CD4-positive, alpha-beta T cell treated with Interleukin-4 for 4 hours (primary cell): Measurements from ENCODE around the gene CEP152.
"Not testable (repeated sequence)": the region's sequence is repeated elsewhere in the genome, so short reads cannot be mapped to it uniquely, and the experiment has no call there.

Source experiments
- DNase-seq: peaks from one replicate; pipeline ENCODE4 v3.0.0-alpha.2; 2020

Gene CEP152, protein sequence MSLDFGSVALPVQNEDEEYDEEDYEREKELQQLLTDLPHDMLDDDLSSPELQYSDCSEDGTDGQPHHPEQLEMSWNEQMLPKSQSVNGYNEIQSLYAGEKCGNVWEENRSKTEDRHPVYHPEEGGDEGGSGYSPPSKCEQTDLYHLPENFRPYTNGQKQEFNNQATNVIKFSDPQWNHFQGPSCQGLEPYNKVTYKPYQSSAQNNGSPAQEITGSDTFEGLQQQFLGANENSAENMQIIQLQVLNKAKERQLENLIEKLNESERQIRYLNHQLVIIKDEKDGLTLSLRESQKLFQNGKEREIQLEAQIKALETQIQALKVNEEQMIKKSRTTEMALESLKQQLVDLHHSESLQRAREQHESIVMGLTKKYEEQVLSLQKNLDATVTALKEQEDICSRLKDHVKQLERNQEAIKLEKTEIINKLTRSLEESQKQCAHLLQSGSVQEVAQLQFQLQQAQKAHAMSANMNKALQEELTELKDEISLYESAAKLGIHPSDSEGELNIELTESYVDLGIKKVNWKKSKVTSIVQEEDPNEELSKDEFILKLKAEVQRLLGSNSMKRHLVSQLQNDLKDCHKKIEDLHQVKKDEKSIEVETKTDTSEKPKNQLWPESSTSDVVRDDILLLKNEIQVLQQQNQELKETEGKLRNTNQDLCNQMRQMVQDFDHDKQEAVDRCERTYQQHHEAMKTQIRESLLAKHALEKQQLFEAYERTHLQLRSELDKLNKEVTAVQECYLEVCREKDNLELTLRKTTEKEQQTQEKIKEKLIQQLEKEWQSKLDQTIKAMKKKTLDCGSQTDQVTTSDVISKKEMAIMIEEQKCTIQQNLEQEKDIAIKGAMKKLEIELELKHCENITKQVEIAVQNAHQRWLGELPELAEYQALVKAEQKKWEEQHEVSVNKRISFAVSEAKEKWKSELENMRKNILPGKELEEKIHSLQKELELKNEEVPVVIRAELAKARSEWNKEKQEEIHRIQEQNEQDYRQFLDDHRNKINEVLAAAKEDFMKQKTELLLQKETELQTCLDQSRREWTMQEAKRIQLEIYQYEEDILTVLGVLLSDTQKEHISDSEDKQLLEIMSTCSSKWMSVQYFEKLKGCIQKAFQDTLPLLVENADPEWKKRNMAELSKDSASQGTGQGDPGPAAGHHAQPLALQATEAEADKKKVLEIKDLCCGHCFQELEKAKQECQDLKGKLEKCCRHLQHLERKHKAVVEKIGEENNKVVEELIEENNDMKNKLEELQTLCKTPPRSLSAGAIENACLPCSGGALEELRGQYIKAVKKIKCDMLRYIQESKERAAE (N-terminal part only)

DNA sequence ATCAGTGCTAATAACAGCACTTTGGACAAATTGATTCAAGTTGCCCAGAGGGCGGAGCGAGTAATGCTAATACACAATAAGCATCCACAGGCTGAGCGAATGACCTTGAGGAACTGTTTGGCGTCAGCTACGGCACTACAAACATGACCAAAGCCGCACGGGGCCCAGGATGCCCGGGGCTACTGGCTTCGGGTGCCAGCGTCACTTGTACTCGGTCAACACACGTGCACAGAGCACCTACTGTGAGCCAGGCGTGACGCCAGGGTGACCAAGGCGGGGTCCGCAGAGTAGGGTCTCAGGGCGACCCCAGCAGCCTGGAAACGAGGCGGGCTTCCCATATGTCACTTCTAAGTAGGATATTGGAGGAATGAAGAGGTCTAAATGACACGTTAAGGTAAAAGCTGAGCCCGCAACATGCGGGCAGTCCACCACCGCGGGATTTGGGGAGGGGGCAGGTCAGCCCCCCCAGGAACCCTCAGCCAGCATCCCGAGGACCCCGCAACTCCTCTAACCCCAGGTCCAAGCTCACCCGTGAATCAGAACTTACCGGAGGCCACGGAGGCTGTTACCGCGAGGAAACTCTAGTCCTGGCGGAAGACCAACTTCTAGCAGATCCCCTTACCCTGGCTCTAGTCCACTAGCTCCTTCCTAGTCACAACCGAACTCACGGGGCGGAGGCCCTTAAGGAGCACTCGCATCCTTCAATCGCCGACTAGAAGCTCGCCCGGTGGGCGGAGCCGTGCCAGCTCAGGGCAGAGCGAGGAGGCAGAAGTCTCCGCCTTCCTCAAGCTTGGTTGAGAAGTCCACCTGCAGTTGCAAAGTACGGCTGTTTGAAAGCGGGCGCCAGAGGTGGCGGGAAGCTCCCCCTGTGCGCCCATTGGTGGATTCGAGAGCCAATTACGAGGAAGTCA lies at the start of gene CEP152:
CEP152 (minus strand) TSS at position 656 of the 911 bp plus-strand sequence. CDS start 5,420 bp downstream, outside the sequence.
- DNase-seq: peak; percentile 100

DNA sequence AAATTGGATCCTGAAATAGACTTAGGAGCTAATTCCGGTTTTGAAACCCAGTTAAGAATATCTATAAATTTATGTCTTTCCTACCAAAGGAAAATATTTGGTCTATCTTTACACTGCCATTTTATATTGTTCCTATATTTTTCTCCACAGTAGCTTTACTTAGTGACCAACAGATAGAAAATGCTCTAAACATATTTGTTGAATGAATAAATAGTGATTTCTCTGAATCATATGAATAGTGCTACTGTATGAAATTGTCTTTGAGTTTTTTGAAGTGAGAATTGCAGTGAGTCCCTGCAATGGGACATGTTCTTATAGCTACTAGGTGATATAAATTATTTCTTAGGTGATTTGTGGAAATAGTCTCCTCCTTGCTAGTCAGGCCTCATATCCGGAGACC lies 48.6 kb upstream of the CEP152 start:
- no peak for DNase-seq

DNA sequence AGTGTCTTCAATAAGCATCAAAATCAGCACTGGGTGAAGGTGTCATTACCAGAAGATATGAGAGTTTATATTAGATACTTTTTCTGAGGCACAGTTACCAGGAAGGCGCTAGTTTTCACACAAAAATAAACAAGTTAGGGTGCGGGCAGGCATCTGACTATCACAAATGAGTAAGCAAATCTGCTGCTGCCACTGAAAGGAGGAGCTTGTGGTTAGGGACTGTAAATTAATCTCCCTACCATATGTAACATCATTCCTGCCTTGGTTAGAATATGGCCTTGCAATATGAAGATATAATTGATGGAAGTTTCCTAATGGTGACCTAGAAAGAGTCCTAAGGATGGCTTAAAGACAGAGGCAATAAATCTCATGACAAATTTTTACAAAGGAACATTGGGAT lies 47.5 kb upstream of the CEP152 start:
- DNase-seq: no peak

DNA sequence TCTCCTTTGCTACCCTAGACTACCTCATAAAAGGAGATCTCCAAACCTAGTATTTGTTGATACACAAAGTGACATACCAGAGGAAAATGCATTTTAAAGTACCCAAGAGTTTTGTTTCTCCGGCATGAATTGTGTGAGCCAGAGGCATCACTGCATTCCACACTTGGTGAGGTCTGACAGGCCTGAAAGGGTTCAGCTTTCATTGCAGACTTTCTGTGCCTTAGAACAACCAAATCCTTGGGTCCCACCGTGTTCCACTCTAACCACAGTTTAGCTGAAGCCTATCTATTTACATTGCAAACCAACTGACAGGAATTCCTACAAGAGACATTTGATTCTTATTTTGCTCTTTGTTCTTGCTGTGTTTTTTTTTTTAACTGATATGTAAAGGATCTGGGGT lies 46.1 kb upstream of the CEP152 start:
- DNase-seq: no peak

DNA sequence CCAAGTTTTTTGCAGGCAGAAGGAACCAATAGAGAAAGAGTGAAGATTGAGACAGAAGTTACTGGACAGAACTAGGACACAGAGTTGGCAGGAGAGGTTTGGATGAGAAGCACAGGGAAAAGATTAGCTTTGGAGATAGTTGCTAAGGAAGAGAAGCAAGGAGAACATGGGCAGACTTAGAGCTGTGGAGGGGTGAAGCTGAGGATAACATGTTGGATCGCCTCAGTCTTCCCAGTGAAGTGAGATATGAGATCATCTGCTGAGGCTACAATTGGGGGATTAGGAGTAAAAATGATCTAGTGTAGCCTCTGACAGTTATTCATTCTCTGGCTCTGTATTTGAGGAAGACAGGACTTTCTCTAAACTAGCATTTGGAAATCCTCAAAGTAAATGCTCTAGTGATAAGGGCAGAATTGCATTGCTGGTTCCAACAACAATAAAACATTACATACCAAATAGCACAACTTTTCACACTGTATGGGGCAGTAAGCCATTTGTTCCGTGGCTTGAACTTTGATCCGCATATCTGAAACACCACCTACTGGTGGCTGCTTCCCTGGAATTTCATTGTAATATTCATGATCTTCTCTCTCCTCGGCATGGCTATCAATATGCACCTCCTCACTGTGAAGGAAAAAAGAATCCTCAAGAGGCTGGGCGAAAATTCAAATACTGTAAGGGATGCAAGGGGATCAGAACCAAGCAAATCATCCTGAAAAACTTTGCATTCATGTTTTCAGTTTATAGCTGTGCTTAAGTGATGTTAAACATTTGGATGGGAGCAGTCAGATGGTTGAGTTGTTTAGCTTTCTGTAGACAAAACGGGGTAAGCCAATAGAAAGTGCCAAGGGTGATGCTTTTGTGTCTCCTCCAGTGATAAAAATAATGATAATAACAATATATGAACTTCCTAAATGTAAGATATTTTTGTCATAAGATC lies 44.9 kb upstream of the CEP152 start:
- DNase-seq: no peak

DNA sequence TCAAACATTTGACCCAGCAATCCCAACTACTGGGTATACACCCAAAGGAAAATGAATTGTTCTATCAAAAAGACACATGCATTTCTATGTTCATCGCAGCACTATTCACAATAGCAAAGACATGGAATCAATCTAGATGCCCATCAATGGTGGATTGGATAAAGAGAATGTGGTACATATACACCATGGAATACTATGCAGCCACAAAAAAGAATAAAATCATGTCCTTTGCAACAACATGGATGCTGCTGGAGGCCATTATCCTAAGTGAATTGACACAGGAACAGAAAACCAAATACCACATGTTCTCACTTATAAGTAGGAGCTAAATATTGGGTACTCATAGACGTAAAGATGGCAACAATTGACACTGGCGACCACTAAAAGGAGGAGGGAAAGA lies 43.6 kb upstream of the CEP152 start:
- not testable (repeated sequence) for DNase-seq

DNA sequence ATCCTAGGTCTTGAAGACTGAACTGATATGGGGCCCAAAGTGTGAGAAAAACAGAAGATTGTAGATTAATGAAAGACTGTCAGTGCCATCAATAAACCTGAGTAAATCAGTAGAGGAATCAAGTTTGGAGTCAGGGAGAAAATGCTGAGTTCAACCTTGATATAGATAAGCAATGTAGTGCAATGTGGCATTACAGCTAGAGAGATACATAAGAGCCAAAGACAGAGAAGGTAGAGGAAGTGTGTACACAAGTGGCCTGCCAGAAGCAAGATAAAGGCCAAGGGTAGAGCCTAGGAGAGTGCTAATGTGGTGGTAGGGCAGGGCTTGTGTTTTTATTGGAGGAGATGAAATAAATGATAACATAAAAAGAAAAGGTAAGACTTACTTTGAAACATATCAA lies 41.1 kb upstream of the CEP152 start:
- DNase-seq: no peak

DNA sequence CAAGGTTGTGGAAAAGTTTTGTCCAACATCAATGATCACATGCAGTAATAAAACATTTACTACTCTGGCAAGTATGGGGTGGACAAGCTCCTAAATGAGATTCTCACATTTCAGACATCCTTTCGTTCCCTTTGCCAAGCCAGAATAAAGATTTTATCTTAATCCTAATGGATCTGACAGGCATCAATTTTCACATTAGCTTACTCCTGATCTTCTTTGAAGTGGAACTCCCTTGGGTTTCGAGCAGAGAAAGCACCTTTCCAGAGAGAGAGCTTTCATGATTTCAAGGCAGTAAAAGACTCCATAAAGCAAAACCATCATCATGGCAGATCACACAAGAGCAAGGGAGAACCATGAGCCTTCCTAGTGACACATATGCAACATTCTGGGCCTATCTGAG lies 39.8 kb upstream of the CEP152 start:
- no peak for DNase-seq

DNA sequence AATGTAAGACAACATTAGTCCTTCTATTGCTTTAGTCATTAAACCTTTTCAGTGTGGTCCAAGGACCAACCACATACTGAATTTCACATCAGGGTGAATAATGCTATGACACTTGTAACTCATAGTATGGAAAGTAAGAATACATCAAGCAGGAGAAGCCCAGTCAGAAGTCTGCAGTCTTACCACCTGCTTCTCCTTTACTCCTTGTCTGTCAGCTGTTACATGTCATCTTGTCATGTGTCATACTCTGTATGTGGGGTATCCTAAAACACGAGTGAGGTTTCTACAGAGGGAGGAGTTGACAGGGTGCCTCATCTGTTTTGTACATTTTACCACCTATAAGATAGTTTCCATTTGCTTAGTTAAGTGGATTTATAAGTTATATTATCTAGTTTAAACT lies 34.3 kb upstream of the CEP152 start:
- no peak for DNase-seq

DNA sequence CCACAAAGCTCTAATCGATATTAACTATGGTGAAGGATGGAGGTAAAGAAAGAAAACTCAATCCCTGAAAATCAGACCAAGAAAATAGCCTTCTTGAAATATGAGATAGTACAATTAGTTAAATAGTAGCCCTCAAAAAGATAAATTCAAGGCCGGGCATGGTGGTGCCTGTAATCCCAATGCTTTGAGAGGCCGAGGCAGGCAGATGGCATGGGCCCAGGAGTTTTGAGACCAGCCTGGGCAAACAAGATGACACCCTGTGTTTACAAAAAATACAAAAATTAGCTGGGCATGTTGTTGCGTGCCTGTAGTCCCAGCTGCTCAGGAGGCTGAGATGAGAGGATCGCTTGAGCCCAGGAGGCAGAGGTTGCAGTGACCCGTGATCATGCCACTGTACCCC lies 31.6 kb upstream of the CEP152 start:
- no peak for DNase-seq

DNA sequence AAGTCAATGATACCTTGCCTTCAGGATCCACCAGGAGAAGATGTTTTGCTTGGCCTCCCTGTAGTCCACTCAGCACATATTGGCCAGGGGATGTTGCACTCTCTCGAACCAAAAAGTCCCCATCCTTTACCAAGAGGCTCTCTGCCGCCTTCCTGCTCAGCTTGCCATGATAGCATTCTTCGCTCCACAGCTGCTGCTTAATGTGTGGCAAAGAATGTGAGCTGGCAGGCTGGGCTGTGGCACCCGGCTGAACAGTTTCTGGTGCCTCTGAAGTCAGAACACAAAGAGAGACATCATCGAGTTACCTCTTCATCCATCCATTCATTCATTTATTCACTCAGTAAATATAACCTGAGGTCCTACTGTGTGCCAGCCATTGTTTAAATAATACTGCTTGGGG lies 23.9 kb upstream of the CEP152 start:
- DNase-seq: no peak

DNA sequence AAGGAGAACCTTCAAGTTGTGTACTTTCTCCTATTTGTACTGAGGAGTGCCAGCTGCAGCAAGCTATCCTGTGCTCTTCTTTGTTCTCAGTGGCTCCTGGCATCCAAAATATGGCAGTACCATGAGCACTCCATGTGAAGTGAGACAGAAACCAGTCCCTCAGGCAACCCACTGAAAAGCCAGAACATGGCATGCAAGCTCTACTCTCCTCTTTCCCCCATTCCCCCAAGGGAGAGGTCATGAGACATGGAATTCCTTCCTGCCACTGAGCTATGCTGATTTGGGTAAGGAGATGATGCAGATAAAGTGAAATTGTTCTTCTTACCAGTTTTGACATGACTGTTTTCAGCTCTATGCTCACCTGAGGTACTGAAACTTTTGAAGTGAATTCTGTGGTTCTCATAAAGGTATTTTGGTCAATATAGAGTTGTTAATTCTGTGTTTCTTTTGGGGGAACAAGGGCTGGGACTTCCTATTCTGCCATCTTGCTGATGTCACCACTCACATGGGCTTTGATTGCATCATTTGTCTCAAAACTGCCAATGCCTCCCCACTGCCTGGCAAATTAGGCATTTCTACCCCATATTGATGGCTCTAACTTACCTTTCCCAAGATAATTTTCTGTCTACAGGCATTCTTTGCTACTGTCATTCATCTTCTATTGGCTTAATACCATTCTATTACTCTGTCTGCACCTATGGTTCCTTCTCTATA lies 22.8 kb upstream of the CEP152 start:
- no peak for DNase-seq

DNA sequence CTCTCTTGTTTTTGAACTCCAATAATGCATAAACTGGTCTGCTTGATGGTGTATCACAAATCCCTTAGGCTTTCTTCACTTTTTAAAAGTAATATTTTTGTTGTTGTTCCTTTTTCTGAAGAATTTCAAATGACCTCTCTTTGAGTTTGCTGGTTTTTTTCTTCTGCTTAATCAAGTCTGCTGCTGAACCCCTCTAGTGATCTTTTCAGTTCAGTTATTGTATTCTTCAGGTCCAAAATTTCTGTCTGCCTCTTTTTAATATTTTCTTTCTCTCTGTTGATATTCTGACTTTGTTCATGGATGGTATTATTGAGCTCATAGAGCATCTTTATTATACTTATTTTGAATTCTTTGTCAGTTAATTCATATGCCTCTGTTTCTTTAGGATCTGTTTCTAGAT lies 21.8 kb upstream of the CEP152 start:
- no peak for DNase-seq

DNA sequence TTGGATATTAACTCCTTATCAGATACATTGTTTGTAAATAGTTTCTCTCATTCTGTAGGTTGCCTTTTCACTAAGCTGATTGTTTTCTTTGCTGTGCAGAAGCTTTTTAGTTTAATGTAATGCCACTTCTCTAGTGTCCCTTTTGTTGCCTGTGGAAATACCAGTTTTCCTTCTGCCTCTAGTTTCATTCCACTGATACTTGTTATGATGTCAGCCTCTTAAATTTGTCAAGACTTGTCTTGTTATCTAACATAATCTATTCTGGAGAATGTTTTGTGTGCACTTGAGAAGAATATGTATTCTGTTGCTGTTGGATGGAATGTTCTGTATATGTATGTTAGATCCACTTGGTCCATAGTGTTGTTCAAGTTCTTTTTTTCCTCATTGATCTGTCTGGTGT lies 18.0 kb upstream of the CEP152 start:
- no peak for DNase-seq

DNA sequence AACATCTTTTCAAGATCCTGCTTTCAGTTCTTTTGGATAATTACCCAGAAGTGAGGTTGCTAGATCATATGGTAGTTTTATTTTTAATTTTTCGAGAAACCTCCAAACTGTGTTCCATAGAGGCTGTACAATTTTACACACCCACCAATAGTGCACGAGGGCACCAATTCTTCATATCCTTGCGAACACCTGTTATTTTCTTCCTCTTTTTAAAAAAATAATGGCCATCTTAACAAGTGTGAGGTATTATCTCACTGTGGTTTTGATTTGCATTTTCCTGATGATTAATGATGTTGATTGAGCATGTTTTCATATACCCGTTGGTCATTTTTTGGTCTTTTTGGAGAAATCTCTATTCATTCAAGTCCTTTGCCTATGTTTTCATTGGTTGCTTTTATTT lies 17.6 kb upstream of the CEP152 start:
- DNase-seq: no peak

DNA sequence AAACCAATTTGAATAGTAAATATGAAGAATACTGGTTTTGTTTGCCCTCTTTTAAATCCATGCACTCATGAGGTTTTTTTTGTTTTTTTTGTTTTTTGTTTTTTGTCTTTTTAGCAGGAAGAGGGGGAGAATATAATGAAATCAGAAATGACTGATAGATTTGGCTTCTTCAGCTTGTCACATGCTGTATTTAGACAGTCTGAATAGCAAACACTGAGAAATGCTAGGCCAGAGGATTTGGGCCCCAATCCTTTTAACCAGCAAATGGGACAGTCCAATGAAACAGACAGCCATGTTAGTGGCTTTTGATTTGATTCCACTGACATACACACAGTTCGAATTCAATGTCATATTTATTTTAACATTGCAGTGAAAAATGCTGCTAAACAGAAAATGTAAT lies 14.2 kb upstream of the CEP152 start:
- DNase-seq: no peak

DNA sequence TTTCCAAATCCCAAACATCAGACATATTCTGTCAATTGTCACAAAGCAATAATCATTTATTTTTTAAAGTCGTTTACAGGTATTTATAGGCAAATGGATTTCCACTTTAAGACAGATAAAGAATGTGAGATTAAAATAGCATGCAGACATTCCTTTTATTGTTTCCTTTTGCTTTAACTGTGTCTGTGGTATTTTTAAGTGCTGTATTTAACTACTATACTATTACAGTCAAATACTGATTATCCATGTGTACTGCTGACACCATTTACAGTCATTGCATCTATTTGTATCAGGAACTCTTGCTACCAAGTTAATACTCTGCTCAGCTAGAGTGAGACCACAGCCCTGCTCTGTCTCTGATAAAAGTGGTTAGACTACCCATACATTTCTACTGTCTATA lies 12.8 kb upstream of the CEP152 start:
- DNase-seq: no peak

DNA sequence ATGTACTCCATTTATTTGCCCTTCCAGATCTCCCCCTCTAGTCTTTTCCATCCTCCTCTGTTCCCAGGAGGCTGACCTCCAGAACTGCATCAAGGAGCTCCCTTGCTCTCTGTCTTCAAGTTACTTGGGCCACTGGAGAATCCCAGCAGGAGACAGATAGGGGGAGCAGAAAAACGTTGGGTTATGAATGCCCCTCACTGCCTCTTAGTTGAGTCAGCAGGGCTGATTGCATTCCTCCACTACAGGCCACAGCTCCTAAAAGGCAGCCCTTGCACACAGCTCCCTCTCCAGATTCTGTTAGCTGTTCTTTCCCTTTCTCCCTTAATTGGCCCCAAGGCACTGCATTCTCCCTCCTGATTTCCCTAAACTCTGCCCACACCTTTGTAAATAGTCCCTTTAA lies 12.4 kb upstream of the CEP152 start:
- no peak for DNase-seq

DNA sequence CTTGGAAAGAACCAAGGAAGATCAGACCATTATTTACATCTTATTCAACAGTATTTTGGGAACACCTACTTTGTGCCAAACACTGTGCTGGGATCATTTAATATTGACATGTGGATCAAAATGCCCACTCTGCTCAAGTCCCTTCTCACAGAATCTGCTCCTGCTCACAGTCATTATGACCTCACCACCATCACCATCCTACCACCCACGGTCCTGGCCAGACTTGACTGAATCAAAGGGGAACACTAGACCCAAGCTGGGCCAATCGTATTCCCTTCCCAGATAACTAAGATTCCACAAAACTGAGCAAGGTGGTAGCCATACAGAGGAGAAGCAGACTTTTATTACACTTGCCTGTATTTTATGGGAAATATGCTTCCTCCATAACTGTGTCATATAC lies 3.4 kb upstream of the CEP152 start:
- no peak for DNase-seq

DNA sequence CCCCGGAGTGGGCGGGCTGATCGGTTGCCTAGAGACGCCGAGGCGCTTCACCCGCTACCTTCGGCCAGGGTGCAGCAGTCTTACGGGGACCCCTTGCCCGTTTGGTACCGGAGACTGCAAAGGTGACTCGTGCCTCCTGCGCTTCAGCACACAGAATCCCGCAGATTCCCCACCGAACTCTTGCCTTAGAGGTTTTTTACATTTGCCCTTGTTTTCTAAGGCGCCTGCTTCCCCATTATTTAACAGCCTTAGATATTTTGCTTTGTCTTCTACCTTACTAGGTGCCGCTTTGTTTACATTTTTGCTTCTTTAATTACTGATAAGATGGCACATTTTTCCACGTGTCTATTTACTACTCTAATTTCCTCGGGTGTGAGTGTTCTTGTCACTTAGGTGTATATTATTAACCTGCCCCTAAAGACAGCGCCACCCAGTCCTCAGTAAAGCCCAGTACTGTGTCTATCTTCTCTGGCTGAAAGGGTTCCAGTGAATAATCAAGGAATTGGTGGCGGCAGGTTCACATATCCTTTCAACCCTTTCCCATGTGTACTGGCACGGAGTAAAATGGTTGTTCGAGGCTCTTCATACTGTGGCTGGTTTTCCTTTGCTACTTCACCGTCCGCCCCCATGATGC lies 573 bp upstream of the CEP152 start:
- DNase-seq: no peak
